ENCODE measurements around the gene SPG7.

DNA sequence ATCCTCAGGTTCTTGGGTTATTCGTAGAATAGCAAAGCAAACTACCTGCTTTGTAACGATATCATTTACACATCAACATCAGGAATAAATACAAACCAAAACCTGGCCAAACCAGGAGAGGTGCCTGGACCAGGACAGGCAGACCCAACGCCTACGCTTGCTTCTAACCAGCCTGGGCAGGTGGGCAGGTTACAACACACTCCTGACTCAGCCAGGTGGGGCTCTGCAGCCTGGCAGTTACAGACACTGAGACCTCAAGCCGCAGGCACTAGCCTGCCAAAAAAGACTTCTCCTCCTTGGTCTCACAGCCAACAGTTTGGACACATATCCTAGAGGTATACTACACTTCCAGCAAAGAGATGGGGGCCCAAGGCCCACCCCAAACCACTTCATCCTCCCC lies 31.8 kb upstream of the SPG7 start:
- TF ChIP-seq, protein P1, sequence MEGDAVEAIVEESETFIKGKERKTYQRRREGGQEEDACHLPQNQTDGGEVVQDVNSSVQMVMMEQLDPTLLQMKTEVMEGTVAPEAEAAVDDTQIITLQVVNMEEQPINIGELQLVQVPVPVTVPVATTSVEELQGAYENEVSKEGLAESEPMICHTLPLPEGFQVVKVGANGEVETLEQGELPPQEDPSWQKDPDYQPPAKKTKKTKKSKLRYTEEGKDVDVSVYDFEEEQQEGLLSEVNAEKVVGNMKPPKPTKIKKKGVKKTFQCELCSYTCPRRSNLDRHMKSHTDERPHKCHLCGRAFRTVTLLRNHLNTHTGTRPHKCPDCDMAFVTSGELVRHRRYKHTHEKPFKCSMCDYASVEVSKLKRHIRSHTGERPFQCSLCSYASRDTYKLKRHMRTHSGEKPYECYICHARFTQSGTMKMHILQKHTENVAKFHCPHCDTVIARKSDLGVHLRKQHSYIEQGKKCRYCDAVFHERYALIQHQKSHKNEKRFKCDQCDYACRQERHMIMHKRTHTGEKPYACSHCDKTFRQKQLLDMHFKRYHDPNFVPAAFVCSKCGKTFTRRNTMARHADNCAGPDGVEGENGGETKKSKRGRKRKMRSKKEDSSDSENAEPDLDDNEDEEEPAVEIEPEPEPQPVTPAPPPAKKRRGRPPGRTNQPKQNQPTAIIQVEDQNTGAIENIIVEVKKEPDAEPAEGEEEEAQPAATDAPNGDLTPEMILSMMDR (IDR thresholded peaks at IDR 0.05), result no peak
- no peak for TF ChIP-seq POLR2A (IDR thresholded peaks at IDR 0.05)

Data from esophagus squamous epithelium (tissue), 4 donors.